ENCODE data around the gene FALEC. TPM values are rescaled to one million over a fixed set of nuclear protein-coding genes. Genes with fewer than 3 reads are reported as not detected.
A peak's percentile ranks its signal among the peaks of the same experiment; 100 is the strongest.

FALEC gene
- total and polyA plus RNA-seq, 9 of the 15 experiments (the other 6 are each of a cell fraction or from before 2014, with no cell fraction given) = 0.15 to 1.8 (median 0.53) TPM; not detected in 5

GRCh38 chr1:150486966-150487762, 28.4 kb upstream of the FALEC start, which contains the start of gene TARS2 (continued):
- TF ChIP-seq, protein P1, sequence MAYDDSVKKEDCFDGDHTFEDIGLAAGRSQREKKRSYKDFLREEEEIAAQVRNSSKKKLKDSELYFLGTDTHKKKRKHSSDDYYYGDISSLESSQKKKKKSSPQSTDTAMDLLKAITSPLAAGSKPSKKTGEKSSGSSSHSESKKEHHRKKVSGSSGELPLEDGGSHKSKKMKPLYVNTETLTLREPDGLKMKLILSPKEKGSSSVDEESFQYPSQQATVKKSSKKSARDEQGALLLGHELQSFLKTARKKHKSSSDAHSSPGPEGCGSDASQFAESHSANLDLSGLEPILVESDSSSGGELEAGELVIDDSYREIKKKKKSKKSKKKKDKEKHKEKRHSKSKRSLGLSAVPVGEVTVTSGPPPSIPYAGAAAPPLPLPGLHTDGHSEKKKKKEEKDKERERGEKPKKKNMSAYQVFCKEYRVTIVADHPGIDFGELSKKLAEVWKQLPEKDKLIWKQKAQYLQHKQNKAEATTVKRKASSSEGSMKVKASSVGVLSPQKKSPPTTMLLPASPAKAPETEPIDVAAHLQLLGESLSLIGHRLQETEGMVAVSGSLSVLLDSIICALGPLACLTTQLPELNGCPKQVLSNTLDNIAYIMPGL (CRISPR knock-in tag; IDR thresholded peaks at IDR 0.05) = no peak
- TF ChIP-seq, protein P2, sequence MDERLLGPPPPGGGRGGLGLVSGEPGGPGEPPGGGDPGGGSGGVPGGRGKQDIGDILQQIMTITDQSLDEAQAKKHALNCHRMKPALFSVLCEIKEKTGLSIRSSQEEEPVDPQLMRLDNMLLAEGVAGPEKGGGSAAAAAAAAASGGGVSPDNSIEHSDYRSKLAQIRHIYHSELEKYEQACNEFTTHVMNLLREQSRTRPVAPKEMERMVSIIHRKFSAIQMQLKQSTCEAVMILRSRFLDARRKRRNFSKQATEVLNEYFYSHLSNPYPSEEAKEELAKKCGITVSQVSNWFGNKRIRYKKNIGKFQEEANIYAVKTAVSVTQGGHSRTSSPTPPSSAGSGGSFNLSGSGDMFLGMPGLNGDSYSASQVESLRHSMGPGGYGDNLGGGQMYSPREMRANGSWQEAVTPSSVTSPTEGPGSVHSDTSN (CRISPR knock-in tag; IDR thresholded peaks at IDR 0.05; ENCODE audit: low read depth) = peak; percentile 97
- TF ChIP-seq, protein P2 (tag; conservative IDR thresholded peaks at IDR 0.05; ENCODE audit: low read depth) = peak; percentile 100
- TF ChIP-seq TCF3 (CRISPR knock-in tag; IDR thresholded peaks at IDR 0.05) (0 out of 2 replicates have a peak, but pooled peaks have one; percentile 21), ZNF561 (CRISPR knock-in tag; conservative IDR thresholded peaks at IDR 0.05) (no peak), NCOA1 (IDR thresholded peaks at IDR 0.05; ENCODE audit: low read depth) (peak; percentile 99), PKNOX1 (IDR thresholded peaks at IDR 0.05) (peak; percentile 100), PHB2 (IDR thresholded peaks at IDR 0.05; ENCODE audit: low read depth) (no peak), SMC3 (conservative IDR thresholded peaks at IDR 0.05; ENCODE audit: insufficient read depth, low read depth, low read length) (no peak), HDGF (IDR thresholded peaks at IDR 0.05) (no peak), SNRNP70 (optimal IDR thresholded peaks at IDR 0.05; ENCODE audit: low read depth, low read length) (no peak), SLC30A9 (CRISPR knock-in tag; IDR thresholded peaks at IDR 0.05) (no peak), NFIC (IDR thresholded peaks at IDR 0.05) (peak; percentile 60), ZNF347 (CRISPR knock-in tag; IDR thresholded peaks at IDR 0.05; ENCODE audit: low read depth) (no peak), NR4A1 (CRISPR knock-in tag; IDR thresholded peaks at IDR 0.05) (no peak), NR4A1 (tag; IDR thresholded peaks at IDR 0.05) (0 out of 2 replicates have a peak, but pooled peaks have one; percentile 38), SMARCC2 (IDR thresholded peaks at IDR 0.05; ENCODE audit: low read depth) (no peak)
- TF ChIP-seq, protein P3, sequence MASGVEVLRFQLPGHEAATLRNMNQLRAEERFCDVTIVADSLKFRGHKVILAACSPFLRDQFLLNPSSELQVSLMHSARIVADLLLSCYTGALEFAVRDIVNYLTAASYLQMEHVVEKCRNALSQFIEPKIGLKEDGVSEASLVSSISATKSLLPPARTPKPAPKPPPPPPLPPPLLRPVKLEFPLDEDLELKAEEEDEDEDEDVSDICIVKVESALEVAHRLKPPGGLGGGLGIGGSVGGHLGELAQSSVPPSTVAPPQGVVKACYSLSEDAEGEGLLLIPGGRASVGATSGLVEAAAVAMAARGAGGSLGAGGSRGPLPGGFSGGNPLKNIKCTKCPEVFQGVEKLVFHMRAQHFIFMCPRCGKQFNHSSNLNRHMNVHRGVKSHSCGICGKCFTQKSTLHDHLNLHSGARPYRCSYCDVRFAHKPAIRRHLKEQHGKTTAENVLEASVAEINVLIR (CRISPR knock-in tag; IDR thresholded peaks at IDR 0.05) = peak; percentile 60
- TF ChIP-seq, protein P4, sequence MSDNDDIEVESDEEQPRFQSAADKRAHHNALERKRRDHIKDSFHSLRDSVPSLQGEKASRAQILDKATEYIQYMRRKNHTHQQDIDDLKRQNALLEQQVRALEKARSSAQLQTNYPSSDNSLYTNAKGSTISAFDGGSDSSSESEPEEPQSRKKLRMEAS (CRISPR knock-in tag; IDR thresholded peaks at IDR 0.05) = peak; percentile 63
- TF ChIP-seq, protein P5, sequence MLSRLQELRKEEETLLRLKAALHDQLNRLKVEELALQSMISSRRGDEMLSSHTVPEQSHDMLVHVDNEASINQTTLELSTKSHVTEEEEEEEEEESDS (CRISPR knock-in tag; IDR thresholded peaks at IDR 0.05) = no peak

All from K562 (cell line).